ENCODE data around the gene ARHGEF7.
A peak's percentile ranks its signal among the peaks of the same experiment; 100 is the strongest.
"Not testable (repeated sequence)": the region's sequence is repeated elsewhere in the genome, so short reads cannot be mapped to it uniquely, and the experiment has no call there.

The ARHGEF7 gene

GRCh38 chr13:111198732-111199378 lies 83.7 kb downstream of the ARHGEF7 start:
- DNase-seq (ENCODE audit: low spot score): not testable (repeated sequence)

GRCh38 chr13:111201304-111201940 lies 86.3 kb downstream of the ARHGEF7 start:
- DNase-seq (ENCODE audit: low spot score): no peak

- peak; percentile 40 for DNase-seq (ENCODE audit: low spot score)
Observed at GRCh38 chr13:111202156-111202621, 87.1 kb downstream of the ARHGEF7 start.

DNA sequence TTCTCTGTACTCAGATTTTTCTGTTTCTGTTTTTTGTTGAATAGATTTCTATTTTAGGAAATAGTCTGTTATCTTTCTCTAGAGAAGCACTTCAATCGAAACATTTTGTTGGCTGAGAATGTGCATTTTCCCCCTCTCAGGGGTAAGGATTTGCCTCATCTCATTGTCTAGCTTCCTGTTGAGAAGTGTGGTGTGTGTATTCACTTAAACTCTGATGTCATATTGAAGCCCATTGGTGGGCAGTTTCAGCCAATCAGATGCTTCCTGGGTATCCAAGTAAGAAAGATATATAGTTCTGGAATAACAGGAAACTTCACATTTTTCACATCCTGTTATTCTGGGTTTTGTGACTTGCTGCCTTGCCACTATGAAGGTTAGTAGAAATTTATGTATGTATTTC lies 87.6 kb downstream of the ARHGEF7 start:
- peak; percentile 61 for DNase-seq (ENCODE audit: low spot score)

- no peak for DNase-seq (ENCODE audit: low spot score)
Observed at GRCh38 chr13:111203736-111204389, 88.8 kb downstream of the ARHGEF7 start.

GRCh38 chr13:111204438-111205177 lies 89.5 kb downstream of the ARHGEF7 start:
- DNase-seq (ENCODE audit: low spot score): no peak

- no peak for DNase-seq (ENCODE audit: low spot score)
Observed at GRCh38 chr13:111206148-111206547, 91.0 kb downstream of the ARHGEF7 start.

DNA sequence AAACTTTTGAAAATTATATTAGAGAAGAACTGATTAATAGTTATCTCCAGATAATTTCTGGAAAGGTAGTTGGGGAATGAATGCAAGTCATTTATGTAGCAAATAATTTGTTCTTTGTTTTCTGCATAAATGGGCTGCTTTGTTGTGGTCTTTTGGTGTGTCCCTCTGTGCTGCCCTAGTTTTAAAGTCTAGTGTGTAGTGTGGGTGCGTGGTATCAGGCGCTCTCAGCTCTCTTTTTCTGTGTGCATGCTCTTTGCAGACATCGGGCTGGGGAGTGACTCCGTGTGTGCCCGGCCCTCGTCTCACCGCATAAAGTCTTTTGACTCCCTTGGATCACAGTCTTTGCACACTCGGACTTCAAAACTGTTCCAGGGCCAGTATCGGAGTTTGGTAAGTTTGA lies 94.5 kb downstream of the ARHGEF7 start:
- DNase-seq (ENCODE audit: low spot score): no peak

DNA sequence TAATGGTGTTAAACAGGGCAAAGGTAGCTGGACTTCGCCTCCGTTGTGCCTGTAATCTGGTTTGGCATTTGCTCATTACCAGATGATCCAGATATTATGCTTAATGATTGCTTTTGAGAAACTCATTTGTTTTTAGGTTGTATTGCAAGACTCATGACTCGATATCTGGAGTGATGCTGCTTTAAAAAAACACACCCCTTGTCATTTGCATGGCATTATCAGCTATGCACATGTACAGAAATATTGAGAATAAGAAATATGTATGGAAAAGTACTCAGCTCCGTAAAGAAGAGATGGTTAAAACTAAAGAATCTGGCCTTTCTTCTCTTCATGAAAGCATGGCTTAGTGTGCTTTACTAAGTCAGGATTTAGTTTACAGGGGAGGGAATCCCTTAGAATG lies 95.0 kb downstream of the ARHGEF7 start:
- no peak for DNase-seq (ENCODE audit: low spot score)

DNA sequence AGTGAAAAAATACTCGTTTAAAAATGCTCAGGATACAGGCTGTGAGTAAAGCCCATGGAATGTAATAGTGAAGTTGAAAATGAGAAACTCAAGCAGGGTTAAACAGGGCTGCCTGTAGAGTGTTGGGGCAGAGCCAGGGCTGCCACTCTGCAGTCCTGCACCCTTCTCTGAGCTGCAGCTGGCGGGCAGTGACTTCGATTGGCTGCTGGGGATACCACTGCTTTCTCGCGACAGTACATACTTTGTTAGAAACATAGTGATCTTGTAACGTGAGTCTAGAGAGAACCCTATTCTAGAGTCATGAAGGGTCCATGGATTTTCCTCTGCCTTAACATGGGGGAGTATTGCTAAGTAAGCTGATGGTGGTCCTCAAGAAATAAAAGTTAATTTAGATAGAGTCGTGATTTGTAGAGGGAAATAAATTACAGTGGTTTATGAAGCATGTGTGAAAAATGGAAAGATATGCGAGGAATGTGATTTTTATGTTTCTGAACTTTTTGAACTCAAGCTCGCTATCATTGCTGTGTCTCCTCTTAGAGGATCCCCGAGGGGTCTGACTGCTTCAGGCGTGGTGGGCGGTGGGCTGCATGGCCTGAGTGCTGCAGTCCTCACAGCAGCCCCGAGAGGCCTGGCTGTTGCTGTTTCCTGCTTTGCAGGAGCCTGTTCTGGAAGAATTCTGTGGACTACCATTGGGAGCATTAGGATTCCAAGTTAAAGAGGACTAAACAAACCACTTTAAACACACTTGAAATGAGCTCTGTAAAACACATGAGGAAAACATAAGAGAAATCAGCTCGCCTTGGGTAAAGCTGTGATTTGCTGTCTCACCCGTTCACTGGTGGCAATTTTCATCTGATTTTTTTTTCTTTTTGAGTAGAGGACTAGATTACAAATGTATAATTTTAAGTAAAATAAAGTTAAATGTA lies 95.7 kb downstream of the ARHGEF7 start:
- peak; percentile 85 for DNase-seq (ENCODE audit: low spot score)

DNA sequence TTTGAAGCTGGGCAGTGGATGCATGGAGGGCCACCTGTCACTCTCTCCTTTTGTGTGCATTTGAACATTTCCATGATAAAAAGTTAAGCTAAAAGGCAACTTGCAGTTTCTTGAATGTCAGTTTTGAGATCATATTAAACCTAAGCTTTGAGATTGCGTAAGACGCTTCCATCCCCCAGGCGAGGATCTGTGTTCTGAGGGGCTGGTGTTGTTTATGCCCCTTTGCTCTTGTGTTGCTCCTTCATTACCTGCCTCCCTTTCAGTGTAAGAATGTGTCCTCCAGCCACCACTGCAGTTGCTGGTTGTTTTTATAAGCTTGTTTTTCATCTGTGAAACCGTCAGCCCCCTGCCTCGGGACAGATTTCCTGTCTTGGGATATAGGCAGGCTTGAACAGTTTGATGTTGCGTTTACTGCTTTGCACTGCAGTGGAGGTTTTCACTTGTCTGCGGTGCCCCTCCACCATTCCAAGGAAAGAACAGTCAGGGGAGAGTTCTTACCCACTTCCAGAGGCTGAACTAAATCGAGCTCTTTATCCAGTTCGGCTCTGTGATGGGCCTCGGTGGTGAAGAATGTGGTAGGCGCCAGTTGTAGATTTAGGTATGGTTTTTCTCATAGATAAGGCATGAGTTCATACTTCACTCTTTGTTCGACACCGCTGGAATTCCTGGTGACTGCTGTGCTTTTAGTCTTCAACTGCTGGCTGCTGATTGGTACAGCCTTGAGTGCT lies 96.8 kb downstream of the ARHGEF7 start:
- no peak for DNase-seq (ENCODE audit: low spot score)

DNA sequence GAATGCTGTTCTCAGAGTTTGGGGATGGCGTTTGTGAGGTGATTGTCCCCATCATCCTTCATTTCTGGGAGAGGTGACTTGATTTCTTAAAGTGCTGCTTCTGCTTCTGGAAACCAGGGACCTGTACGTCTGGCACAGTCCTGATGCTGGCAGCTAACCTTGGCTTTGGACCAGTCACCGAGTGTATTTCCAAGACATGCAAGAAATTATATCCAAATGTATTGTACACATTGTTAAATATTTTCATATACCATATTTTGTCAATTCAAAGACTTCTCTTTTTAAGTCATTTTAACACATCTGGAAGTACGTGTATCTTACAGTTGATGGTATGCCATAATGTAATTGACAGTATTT lies 97.4 kb downstream of the ARHGEF7 start:
- no peak for DNase-seq (ENCODE audit: low spot score)

GRCh38 chr13:111213964-111214726 lies 99.0 kb downstream of the ARHGEF7 start:
- no peak for DNase-seq (ENCODE audit: low spot score)

DNA sequence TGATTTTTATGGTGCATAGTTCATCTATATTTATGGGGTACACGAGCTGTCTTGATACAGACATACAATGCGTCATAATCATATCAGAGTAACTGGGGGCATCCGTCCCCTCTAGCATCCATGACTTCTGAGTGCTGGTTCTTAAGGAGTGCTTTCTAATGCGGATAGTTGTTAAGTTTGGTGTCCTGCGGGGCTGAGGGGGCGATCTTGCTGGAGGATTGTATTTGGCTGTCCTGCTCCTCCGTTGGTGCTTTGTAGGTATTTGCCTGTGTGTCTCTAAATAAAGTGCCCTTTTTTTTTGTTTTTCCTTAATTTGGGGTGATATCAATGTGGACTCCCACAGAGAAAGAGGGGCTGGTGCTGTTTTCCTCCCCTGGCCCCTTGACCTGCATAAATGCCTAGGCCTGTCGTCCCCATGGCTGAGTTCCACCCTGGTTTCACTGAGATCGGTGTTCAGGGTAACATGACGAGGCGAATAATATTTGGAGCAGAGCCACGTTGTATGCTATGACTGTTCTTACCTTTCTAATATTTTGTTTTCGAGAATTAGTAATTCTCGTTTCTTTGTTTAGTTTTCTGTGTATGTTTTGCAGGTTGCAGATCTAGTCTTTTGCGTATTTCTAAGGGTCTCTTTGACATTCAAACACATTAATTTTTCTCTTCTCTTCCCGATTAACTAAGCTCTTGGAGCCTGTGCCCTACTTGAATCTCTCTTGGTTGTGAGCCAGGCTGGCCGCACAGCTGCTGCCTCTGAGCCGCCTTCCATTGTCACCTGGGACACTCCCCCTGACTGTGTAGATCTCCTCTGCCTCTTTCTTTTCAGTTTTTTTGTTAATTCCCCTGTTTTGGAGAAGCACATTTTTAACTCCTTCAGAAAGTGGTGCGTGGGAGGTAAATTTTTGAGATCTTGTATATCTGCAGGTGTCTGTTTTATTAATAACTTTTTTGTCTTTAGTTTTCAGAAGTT lies 100.3 kb downstream of the ARHGEF7 start:
- DNase-seq (ENCODE audit: low spot score): no peak

GRCh38 chr13:111216166-111216960 lies 101.3 kb downstream of the ARHGEF7 start:
- DNase-seq (ENCODE audit: low spot score): peak; percentile 28

DNA sequence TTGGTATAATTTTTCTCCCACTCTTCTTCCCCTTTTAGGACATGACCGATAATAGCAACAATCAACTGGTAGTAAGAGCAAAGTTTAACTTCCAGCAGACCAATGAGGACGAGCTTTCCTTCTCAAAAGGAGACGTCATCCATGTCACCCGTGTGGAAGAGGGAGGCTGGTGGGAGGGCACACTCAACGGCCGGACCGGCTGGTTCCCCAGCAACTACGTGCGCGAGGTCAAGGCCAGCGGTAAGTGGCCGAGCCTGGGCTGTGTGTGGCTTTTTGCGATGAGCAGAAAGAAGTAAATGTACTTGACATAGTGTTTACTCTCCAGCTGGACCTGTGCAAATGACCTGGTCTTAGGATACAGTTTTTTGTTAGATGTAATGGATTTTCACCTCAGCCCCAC lies 102.5 kb downstream of the ARHGEF7 start:
- DNase-seq (ENCODE audit: low spot score): peak; percentile 20

- DNase-seq (ENCODE audit: low spot score): peak; percentile 33
Observed at GRCh38 chr13:111219280-111219679, 104.2 kb downstream of the ARHGEF7 start.

DNA sequence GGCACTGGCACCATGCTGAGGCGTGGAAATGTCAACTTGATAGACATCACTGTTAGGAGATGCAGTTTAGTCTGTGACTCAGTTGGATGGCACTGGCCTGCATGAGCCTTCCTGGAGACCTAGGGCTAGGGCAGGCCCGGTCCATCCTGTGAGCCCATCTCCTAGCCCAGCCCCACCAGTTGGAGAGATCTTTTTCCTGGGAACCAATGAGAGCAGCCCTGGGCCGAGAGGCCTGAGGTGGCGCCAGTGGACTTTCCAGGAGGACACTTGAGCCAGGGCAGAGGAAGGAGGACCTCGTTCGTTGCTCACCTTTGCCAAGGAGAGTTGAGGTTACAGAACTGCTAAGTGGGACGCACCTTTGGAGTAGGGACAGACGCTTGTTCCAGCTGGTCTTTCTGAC lies 104.8 kb downstream of the ARHGEF7 start:
- DNase-seq (ENCODE audit: low spot score): no peak

Data from kidney tubule cell (primary cell).